Ascending aorta (tissue), 2 donors: ENCODE data around the gene RRM1. TPM values are rescaled to one million over a fixed set of nuclear protein-coding genes. Genes with fewer than 3 reads are reported as not detected.

Experiments used
- DNase-seq, 2 donors: peaks; one replicate each; pipeline ENCODE4 v3.0.0-alpha.2; 2019; ENCODE audit warnings: low spot score in 2 of 2
- H3K27ac ChIP-seq, 2 donors: fragments of 200-600 bp; sonication (generic); one replicate each; pipeline ENCODE4 v1.5.1; 2016 to 2017; ENCODE audit warnings: mild to moderate bottlenecking in 1 of 2
- H3K27me3 ChIP-seq: fragments of 200-600 bp; sonication (generic); one replicate; pipeline ENCODE4 v1.5.1; 2017
- H3K36me3 ChIP-seq, 2 donors: fragments of 200-600 bp; sonication (generic); one replicate each; pipeline ENCODE4 v1.5.1; 2016
- H3K4me1 ChIP-seq, 2 donors: fragments of 200-600 bp; sonication (generic); one replicate each; pipeline ENCODE4 v1.5.1; 2016 to 2017; ENCODE audit warnings: mild to moderate bottlenecking in 1 of 2
- H3K4me3 ChIP-seq, 2 donors: fragments of 200-600 bp; sonication (generic); one replicate each; pipeline ENCODE4 v1.5.1; 2016 to 2017; ENCODE audit warnings: mild to moderate bottlenecking in 1 of 2
- H3K9me3 ChIP-seq, 2 donors: fragments of 200-600 bp; sonication (generic); one replicate each; pipeline ENCODE4 v1.5.1; 2016
- intact Hi-C: fragments of 100-400 bp; cut with DNase I; formaldehyde crosslinking; loops from one replicate; pipeline ENCODE4 v1.15.1; 2023
- total RNA-seq: library from RNA; depleted of rRNA; stranded (reverse); fragments of >200 nt; gene quantifications from one replicate; pipeline ENCODE4 v1.1.0, GENCODE V29; 2016
- TF ChIP-seq, protein P1 (sequence below), 3 experiments: fragments of 200-600 bp in 2 of 3; fragments of 450-650 bp in 1 of 3; sonication (generic) in 2 of 3; IDR thresholded peaks; one replicate each; pipeline ENCODE4 v1.5.1; 2016 to 2019; ENCODE audit warnings: antibody characterized with exemption in 3 of 3, mild to moderate bottlenecking in 1 of 3, moderate library complexity in 1 of 3

Gene RRM1
- total RNA-seq, 1 donor from 2014 or later: 114 TPM

DNA sequence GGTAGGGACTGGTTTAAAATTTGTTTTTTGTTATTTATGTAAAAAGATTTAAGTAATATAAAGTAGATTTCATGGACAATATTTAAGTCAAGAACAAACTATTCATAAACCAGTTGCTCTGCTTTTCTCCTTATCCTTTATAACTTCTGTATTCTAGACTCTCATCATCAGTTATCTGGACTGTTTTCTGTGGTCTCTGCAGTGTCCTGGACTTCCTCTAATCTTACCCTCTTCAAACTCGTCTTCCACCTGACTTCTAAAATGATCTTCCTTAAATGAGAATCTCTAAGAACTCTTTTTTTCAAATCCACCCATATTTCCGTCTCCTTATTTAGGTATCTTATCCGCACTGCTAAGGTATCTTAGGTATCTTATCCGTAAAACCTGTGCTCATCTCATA, 8.1 kb downstream of the RRM1 start:
- TF ChIP-seq, protein P1, sequence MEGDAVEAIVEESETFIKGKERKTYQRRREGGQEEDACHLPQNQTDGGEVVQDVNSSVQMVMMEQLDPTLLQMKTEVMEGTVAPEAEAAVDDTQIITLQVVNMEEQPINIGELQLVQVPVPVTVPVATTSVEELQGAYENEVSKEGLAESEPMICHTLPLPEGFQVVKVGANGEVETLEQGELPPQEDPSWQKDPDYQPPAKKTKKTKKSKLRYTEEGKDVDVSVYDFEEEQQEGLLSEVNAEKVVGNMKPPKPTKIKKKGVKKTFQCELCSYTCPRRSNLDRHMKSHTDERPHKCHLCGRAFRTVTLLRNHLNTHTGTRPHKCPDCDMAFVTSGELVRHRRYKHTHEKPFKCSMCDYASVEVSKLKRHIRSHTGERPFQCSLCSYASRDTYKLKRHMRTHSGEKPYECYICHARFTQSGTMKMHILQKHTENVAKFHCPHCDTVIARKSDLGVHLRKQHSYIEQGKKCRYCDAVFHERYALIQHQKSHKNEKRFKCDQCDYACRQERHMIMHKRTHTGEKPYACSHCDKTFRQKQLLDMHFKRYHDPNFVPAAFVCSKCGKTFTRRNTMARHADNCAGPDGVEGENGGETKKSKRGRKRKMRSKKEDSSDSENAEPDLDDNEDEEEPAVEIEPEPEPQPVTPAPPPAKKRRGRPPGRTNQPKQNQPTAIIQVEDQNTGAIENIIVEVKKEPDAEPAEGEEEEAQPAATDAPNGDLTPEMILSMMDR (IDR thresholded peaks at IDR 0.05): no peak
- intact Hi-C loops: no loop called here
- DNase-seq: no peak
- no peaks in the 10 kb centered on the region for H3K9me3 ChIP-seq
- no peaks in the 10 kb centered on the region for H3K4me1 ChIP-seq
- peaks cover 21 to 52% of the 10 kb centered on the region in 2 donors for H3K36me3 ChIP-seq
- no peak overlapping the region for H3K27ac ChIP-seq
- no peak overlapping the region for H3K4me3 ChIP-seq
- no peaks in the 10 kb centered on the region for H3K27me3 ChIP-seq

DNA sequence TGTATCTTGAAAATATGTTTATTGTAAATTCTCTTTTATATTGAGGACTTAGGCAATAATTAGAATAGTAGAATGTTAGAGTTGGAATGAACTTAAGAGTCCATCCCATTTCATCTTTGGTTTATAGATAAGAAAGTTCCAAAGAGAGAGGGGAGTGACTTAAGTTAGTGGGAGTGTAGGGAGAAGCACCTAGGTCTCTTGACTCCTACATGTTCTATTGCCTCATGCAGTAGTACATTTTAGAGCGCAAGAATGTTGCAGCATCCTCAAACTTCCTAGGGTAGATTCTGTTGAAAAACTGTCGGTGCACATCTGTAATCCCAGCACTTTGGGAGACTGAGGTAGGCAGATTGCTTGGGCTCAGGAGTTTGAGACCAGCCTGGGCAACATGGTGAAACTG, 8.7 kb downstream of the RRM1 start:
- no peaks in the 10 kb centered on the region for H3K9me3 ChIP-seq
- H3K27ac ChIP-seq: no peak overlapping the region
- H3K4me3 ChIP-seq: no peak overlapping the region
- H3K4me1 ChIP-seq: no peaks in the 10 kb centered on the region
- H3K36me3 ChIP-seq: peaks cover 26 to 57% of the 10 kb centered on the region in 2 donors
- no peaks in the 10 kb centered on the region for H3K27me3 ChIP-seq
- DNase-seq: no peak
- intact Hi-C loops: no loop called here
- TF ChIP-seq, protein P1 (IDR thresholded peaks at IDR 0.05): no peak

DNA sequence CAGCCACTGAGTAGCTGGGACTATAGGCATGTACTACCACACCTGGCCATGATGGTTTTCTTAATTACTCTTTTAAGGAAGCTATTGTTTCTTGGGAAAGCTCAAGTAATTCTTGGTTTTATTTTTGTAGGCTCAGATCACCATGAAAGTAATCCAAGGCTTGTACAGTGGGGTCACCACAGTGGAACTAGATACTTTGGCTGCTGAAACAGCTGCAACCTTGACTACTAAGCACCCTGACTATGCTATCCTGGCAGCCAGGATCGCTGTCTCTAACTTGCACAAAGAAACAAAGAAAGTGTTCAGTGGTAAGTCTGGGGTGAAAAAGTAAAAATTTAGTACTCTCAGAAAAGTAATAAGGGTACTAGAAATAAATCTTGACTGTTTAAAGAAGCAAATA, 11.3 kb downstream of the RRM1 start:
- Histone ChIP-seq H3K4me1 (no peaks in the 10 kb centered on the region), H3K4me3 (no peak overlapping the region), H3K27me3 (no peaks in the 10 kb centered on the region), H3K9me3 (no peaks in the 10 kb centered on the region), H3K36me3 (peaks cover 41 to 69% of the 10 kb centered on the region in 2 donors), H3K27ac (no peak overlapping the region)
- intact Hi-C loops: no loop called here
- TF ChIP-seq, protein P1 (IDR thresholded peaks at IDR 0.05): no peak
- DNase-seq: no peak

DNA sequence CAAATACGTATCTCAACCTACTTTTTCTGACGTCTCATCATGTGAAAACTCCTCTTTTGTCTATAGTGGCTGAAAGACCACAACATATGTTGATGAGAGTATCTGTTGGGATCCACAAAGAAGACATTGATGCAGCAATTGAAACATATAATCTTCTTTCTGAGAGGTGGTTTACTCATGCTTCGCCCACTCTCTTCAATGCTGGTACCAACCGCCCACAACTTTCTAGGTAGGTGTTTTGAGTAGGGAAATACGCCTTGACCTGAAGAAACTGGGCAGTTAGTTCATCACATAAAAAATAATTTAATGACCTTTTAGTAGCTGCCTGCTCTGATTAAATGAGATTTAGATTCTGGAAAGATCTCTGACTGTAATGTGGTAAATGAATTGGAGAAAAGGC, 17.2 kb downstream of the RRM1 start:
- Histone ChIP-seq H3K9me3 (no peaks in the 10 kb centered on the region), H3K4me3 (no peak overlapping the region), H3K36me3 (peaks cover 55 to 67% of the 10 kb centered on the region in 2 donors), H3K27me3 (no peaks in the 10 kb centered on the region), H3K27ac (no peak overlapping the region), H3K4me1 (no peaks in the 10 kb centered on the region)
- TF ChIP-seq, protein P1 (IDR thresholded peaks at IDR 0.05): no peak
- intact Hi-C loops: no loop called here
- DNase-seq: no peak

DNA sequence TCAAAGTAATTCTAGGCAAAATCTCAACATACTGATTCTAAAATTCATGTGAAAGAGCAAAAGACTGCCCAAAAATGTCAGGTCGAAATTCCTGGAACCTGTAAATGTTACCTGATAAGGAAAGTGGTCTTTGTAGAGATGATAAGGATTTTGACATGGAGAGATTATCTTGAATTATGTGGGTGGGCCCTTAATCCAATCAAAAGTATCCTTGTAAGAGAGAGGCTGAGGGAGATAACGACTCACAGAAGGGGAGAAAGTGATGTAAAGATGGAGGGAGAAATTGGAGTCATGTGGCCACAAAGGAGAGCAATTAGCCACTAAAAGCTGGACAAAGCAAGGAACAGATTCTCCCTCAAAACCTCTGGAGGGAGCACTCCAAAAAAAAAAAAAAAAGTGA, 20.5 kb downstream of the RRM1 start:
- Histone ChIP-seq H3K9me3 (no peaks in the 10 kb centered on the region), H3K27ac (no peak overlapping the region), H3K4me1 (no peaks in the 10 kb centered on the region), H3K36me3 (peaks cover 45 to 56% of the 10 kb centered on the region in 2 donors), H3K4me3 (no peak overlapping the region), H3K27me3 (no peaks in the 10 kb centered on the region)
- intact Hi-C loops: no loop called here
- no peak for DNase-seq
- TF ChIP-seq, protein P1 (IDR thresholded peaks at IDR 0.05): no peak

DNA sequence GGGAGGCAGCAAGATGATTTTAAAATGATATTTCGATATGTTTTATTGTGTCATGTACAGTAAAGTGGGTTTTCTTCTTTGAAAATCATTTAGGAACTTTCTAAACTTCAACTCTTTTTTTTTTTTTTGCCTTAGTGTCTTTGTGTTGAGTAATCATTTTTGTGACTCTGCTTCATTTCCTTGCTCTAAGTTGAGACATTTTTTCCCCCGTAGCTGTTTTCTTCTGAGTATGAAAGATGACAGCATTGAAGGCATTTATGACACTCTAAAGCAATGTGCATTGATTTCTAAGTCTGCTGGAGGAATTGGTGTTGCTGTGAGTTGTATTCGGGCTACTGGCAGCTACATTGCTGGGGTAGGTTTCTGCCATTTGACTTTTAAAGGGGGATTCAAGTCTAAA, 23.5 kb downstream of the RRM1 start:
- DNase-seq: no peak
- TF ChIP-seq, protein P1 (IDR thresholded peaks at IDR 0.05): no peak
- Histone ChIP-seq H3K4me3 (no peak overlapping the region), H3K9me3 (no peaks in the 10 kb centered on the region), H3K36me3 (peaks cover 42 to 56% of the 10 kb centered on the region in 2 donors), H3K27me3 (no peaks in the 10 kb centered on the region), H3K4me1 (no peaks in the 10 kb centered on the region), H3K27ac (no peak overlapping the region)
- intact Hi-C loops: no loop called here
